Fibroblast of lung (primary cell): Measurements from ENCODE around the gene APOA1. TPM values are rescaled to one million over a fixed set of nuclear protein-coding genes. Genes with fewer than 3 reads are reported as not detected.

Experiments used
- DNase-seq, 2 donors: peaks; one replicate each; pipeline versions ENCODE4 v3.0.0 to v3.0.0-alpha.2; 2010; ENCODE audit warnings: low read depth in 2 of 2
- H2AFZ ChIP-seq: 2 replicates; pipeline ENCODE4 v1.5.1; 2012; ENCODE audit warnings: low read length, control low read depth, inconsistent platforms
- H3K27ac ChIP-seq: 2 replicates; pipeline ENCODE4 v1.5.1; 2011; ENCODE audit warnings: low read length, control low read depth; ENCODE audit not compliant: insufficient read depth
- H3K27me3 ChIP-seq: 2 replicates; pipeline ENCODE4 v1.5.1; 2011; ENCODE audit warnings: mild to moderate bottlenecking, low read length; ENCODE audit not compliant: control insufficient read depth, insufficient read depth
- H3K36me3 ChIP-seq: 2 replicates; pipeline ENCODE4 v1.5.1; 2011; ENCODE audit warnings: low read length; ENCODE audit not compliant: control insufficient read depth, insufficient read depth
- H3K4me1 ChIP-seq: 2 replicates; pipeline ENCODE4 v1.5.1; 2011; ENCODE audit warnings: low read length; ENCODE audit not compliant: control insufficient read depth, insufficient read depth; ENCODE audit errors: extremely low read depth
- H3K4me2 ChIP-seq: 2 replicates; pipeline ENCODE4 v1.5.1; 2011; ENCODE audit warnings: low read length, control low read depth; ENCODE audit not compliant: insufficient read depth; ENCODE audit errors: extremely low read depth
- H3K4me3 ChIP-seq, 4 experiments: fragments of 200-600 bp in 1 of 4; sonication (generic) in 1 of 4; replicated peaks in 1 of 4; 2 replicates each; pipeline ENCODE4 v1.5.1; 2011 to 2016; ENCODE audit warnings: low read length in 4 of 4, low read depth in 3 of 4, mild to moderate bottlenecking in 3 of 4, control low read depth in 2 of 4, inconsistent platforms in 1 of 4, mixed read lengths in 1 of 4; ENCODE audit not compliant: insufficient read depth in 1 of 4; ENCODE audit errors: control extremely low read depth in 1 of 4
- H3K79me2 ChIP-seq: 2 replicates; pipeline ENCODE4 v1.5.1; 2012; ENCODE audit warnings: mild to moderate bottlenecking, low read length, inconsistent platforms; ENCODE audit not compliant: control insufficient read depth, insufficient read depth
- H3K9ac ChIP-seq: 2 replicates; pipeline ENCODE4 v1.5.1; 2011; ENCODE audit warnings: mild to moderate bottlenecking, low read length, control low read depth; ENCODE audit not compliant: insufficient read depth
- H3K9me3 ChIP-seq: 2 replicates; pipeline ENCODE4 v1.5.1; 2012; ENCODE audit warnings: low read depth, low read length; ENCODE audit not compliant: control insufficient read depth, insufficient read depth
- H4K20me1 ChIP-seq: 2 replicates; pipeline ENCODE4 v1.5.1; 2011; ENCODE audit warnings: low read length; ENCODE audit not compliant: control insufficient read depth, insufficient read depth; ENCODE audit errors: extremely low read depth
- CTCF ChIP-seq, 2 donors: IDR thresholded peaks in 1 of 2; conservative IDR thresholded peaks in 1 of 2; 1 replicate in 1 of 2; 2 replicates in 1 of 2; pipeline ENCODE4 v1.5.1; 2011 to 2012; ENCODE audit warnings: low read length in 2 of 2, control low read depth in 1 of 2, inconsistent platforms in 1 of 2, low read depth in 1 of 2, mild to moderate bottlenecking in 1 of 2
- EZH2 ChIP-seq: IDR thresholded peaks from 2 replicates; pipeline ENCODE4 v1.5.1; 2012; ENCODE audit warnings: low read length, control low read depth, mild to moderate bottlenecking; ENCODE audit errors: missing control alignments
- polyA plus RNA-seq, 2 donors: library from polyadenylated mRNA; depleted of rRNA in 1 of 2; stranded (reverse) in 1 of 2; unstranded in 1 of 2; fragments of >200 nt; gene quantifications; 2 replicates each; pipeline ENCODE4 v1.2.1, GENCODE V29; 2011 to 2012; ENCODE audit warnings: missing spikeins in 1 of 2
- total RNA-seq: library from RNA; depleted of rRNA; stranded (reverse); fragments of >200 nt; gene quantifications from 2 replicates; pipeline ENCODE4 v1.2.1, GENCODE V29; 2014

APOA1 gene
- total and polyA plus RNA-seq, 2 donors (not counting 1 experiment from before 2014, with no cell fraction given): 0.05 TPM; not detected in 1

GRCh38 chr11:116840746-116841296 lies 3.4 kb upstream of the APOA1 start:
- TF ChIP-seq CTCF (conservative IDR thresholded peaks at IDR 0.05 in 1 of 2, IDR thresholded peaks at IDR 0.05 in 1 of 2; ENCODE audit: low read depth in 1 of 2, low read length in 2 of 2): no peak
- TF ChIP-seq EZH2: no peak
- Histone ChIP-seq H3K4me2 (no peak overlapping the region), H3K4me1 (no peaks in the 10 kb centered on the region), H3K9ac (no peak overlapping the region), H4K20me1 (no peaks in the 10 kb centered on the region), H3K4me3 (no peak overlapping the region), H3K79me2 (no peaks in the 10 kb centered on the region), H3K27ac (no peak overlapping the region), H3K36me3 (peaks cover 2% of the 10 kb centered on the region), H3K27me3 (no peaks in the 10 kb centered on the region), H3K9me3 (no peaks in the 10 kb centered on the region), H2AFZ (no peak overlapping the region)
- DNase-seq: no peak

- TF ChIP-seq EZH2: no peak
- peak; percentile 28 to 49 for TF ChIP-seq CTCF (conservative IDR thresholded peaks at IDR 0.05 in 1 of 2, IDR thresholded peaks at IDR 0.05 in 1 of 2; ENCODE audit: low read depth in 1 of 2, low read length in 2 of 2)
- Histone ChIP-seq H2AFZ (no peak overlapping the region), H3K36me3 (peaks cover 2% of the 10 kb centered on the region), H3K4me2 (no peak overlapping the region), H3K79me2 (no peaks in the 10 kb centered on the region), H3K27ac (no peak overlapping the region), H4K20me1 (no peaks in the 10 kb centered on the region), H3K27me3 (no peaks in the 10 kb centered on the region), H3K4me3 (no peak overlapping the region), H3K9me3 (no peaks in the 10 kb centered on the region), H3K9ac (no peak overlapping the region), H3K4me1 (peaks cover 5% of the 10 kb centered on the region)
- peak in 1 of 2 donors; percentile 66 for DNase-seq
Measured at GRCh38 chr11:116840224-116840745, 2.9 kb upstream of the APOA1 start.

- Histone ChIP-seq H4K20me1 (no peaks in the 10 kb centered on the region), H3K36me3 (no peaks in the 10 kb centered on the region), H3K9ac (no peak overlapping the region), H3K27me3 (no peaks in the 10 kb centered on the region), H3K4me2 (no peak overlapping the region), H3K79me2 (no peaks in the 10 kb centered on the region), H3K9me3 (no peaks in the 10 kb centered on the region), H3K4me3 (no peak overlapping the region), H2AFZ (no peak overlapping the region), H3K4me1 (peaks cover 7% of the 10 kb centered on the region), H3K27ac (no peak overlapping the region)
- TF ChIP-seq EZH2 (no peak), CTCF (conservative IDR thresholded peaks at IDR 0.05 in 1 of 2, IDR thresholded peaks at IDR 0.05 in 1 of 2; ENCODE audit: low read depth in 1 of 2, low read length in 2 of 2) (no peak)
- DNase-seq: no peak
Measured at GRCh38 chr11:116838321-116839084, 1.1 kb upstream of the APOA1 start.
